Measurements from ENCODE around the gene STIM1. TPM values are rescaled to one million over a fixed set of nuclear protein-coding genes. Genes with fewer than 3 reads are reported as not detected.

STIM1 gene
- total and polyA plus RNA-seq, 4 donors, result 12.1 to 56.4 (median 41.2) TPM

GRCh38 chr11:3866206-3866605 is 10.7 kb downstream of the STIM1 start:
- peak; percentile 64 for ATAC-seq (ENCODE audit: insufficient read depth, low FRiP score)

GRCh38 chr11:3866836-3867208 is 11.4 kb downstream of the STIM1 start:
- no peak overlapping the region for H3K9ac ChIP-seq (ENCODE audit: insufficient read depth in 1 of 2, low read length in 2 of 2)
- no peaks in the 10 kb centered on the region for H3K9me3 ChIP-seq (ENCODE audit: control insufficient read depth in 4 of 4, insufficient read depth in 3 of 4, low read length in 3 of 4)
- no peak for TF ChIP-seq CTCF (IDR thresholded peaks at IDR 0.05; ENCODE audit: control extremely low read depth, extremely low read depth)
- H3K27ac ChIP-seq (ENCODE audit: low read depth in 1 of 2, low read length in 1 of 2), result peak overlapping the region; percentile 81 to 84
- no peak overlapping the region for H3K4me3 ChIP-seq
- no peaks in the 10 kb centered on the region for H3K27me3 ChIP-seq (ENCODE audit: control insufficient read depth in 3 of 3, insufficient read depth in 3 of 3, low read length in 2 of 3)
- H3K36me3 ChIP-seq (ENCODE audit: control insufficient read depth in 4 of 4, insufficient read depth in 4 of 4, low read length in 4 of 4), result no peaks in the 10 kb centered on the region
- DNase-seq (no peak), ATAC-seq (ENCODE audit: insufficient read depth, low FRiP score) (no peak)
- peaks cover 13 to 42% (median 15%) of the 10 kb centered on the region in 5 donors for H3K4me1 ChIP-seq (ENCODE audit: control insufficient read depth in 5 of 5, insufficient read depth in 5 of 5, low read length in 5 of 5)

More at GRCh38 chr11:3866206-3866605, 10.7 kb downstream of the STIM1 start:
- H3K27ac ChIP-seq (ENCODE audit: low read depth in 1 of 2, low read length in 1 of 2), result peak overlapping the region; percentile 13 to 56
- no peak for TF ChIP-seq CTCF (IDR thresholded peaks at IDR 0.05; ENCODE audit: control extremely low read depth, extremely low read depth)
- no peaks in the 10 kb centered on the region for H3K36me3 ChIP-seq (ENCODE audit: control insufficient read depth in 4 of 4, insufficient read depth in 4 of 4, low read length in 4 of 4)
- WGBS, 2 donors, result 28 to 37% methylated on average over 5 of the region's 5 CpGs
- no peaks in the 10 kb centered on the region for H3K9me3 ChIP-seq (ENCODE audit: control insufficient read depth in 4 of 4, insufficient read depth in 3 of 4, low read length in 3 of 4)
- peak overlapping the region in 1 of 2 donors; percentile 29 for H3K9ac ChIP-seq (ENCODE audit: insufficient read depth in 1 of 2, low read length in 2 of 2)
- DNase-seq, result peak in 2 of 3 donors; percentile 38 to 39
- peaks cover 13 to 42% (median 15%) of the 10 kb centered on the region in 5 donors for H3K4me1 ChIP-seq (ENCODE audit: control insufficient read depth in 5 of 5, insufficient read depth in 5 of 5, low read length in 5 of 5)
- no peaks in the 10 kb centered on the region for H3K27me3 ChIP-seq (ENCODE audit: control insufficient read depth in 3 of 3, insufficient read depth in 3 of 3, low read length in 2 of 3)
- no peak overlapping the region for H3K4me3 ChIP-seq

- Histone ChIP-seq H3K4me1 (ENCODE audit: control insufficient read depth in 5 of 5, insufficient read depth in 5 of 5, low read length in 5 of 5) (peaks cover 13 to 42% (median 15%) of the 10 kb centered on the region in 5 donors), H3K36me3 (ENCODE audit: control insufficient read depth in 4 of 4, insufficient read depth in 4 of 4, low read length in 4 of 4) (no peaks in the 10 kb centered on the region), H3K4me3 (no peak overlapping the region), H3K27me3 (ENCODE audit: control insufficient read depth in 3 of 3, insufficient read depth in 3 of 3, low read length in 2 of 3) (no peaks in the 10 kb centered on the region), H3K9me3 (ENCODE audit: control insufficient read depth in 4 of 4, insufficient read depth in 3 of 4, low read length in 3 of 4) (no peaks in the 10 kb centered on the region), H3K9ac (ENCODE audit: insufficient read depth in 1 of 2, low read length in 2 of 2) (no peak overlapping the region), H3K27ac (ENCODE audit: low read depth in 1 of 2, low read length in 1 of 2) (peak overlapping the region; percentile 81 to 84)
- no peak for TF ChIP-seq CTCF (IDR thresholded peaks at IDR 0.05; ENCODE audit: control extremely low read depth, extremely low read depth)
- DNase-seq (peak; percentile 28 to 57 (median 31)), ATAC-seq (ENCODE audit: insufficient read depth, low FRiP score) (no peak)
- 44 to 60% methylated on average over 6 of the region's 6 CpGs for WGBS, 2 donors
These were observed 12.0 kb downstream of the STIM1 start for GRCh38 chr11:3867209-3868091.
